ENCODE measurements around the gene CAP2. TPM values are rescaled to one million over a fixed set of nuclear protein-coding genes. Genes with fewer than 3 reads are reported as not detected.

CAP2 gene
- total and polyA plus RNA-seq, 9 of the 15 experiments (the other 6 are each of a cell fraction or from before 2014, with no cell fraction given): not detected

DNA sequence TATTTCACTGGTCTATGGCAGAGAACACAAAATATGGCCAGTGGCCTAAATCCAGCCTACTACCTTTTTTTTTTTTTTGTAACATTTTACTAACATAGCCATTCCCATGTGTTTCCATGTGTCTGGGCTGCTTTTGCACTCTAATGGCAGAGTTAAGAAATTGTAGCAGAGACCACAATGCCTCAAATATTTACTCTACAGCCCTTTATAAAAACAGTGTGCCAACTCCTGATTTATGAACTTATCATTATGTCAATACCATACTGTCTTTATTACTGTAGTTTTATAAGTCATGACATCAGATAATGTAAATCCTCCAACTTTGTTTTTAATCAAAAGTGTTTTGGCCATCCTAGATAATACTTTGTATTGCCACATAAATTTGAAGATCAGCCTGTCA, 27.4 kb upstream of the CAP2 start:
- ATAC-seq (no peak), FAIRE-seq (no peak), DNase-seq (ENCODE audit: extremely low read depth in 1 of 4, low spot score in 3 of 4) (no peak)
- TF ChIP-seq HIVEP1 (CRISPR knock-in tag; IDR thresholded peaks at IDR 0.05) (no peak), LCOR (CRISPR knock-in tag; IDR thresholded peaks at IDR 0.05) (no peak), TOE1 (IDR thresholded peaks at IDR 0.05; ENCODE audit: borderline replicate concordance) (no peak), TOE1 (CRISPR knock-in tag; IDR thresholded peaks at IDR 0.05; ENCODE audit: borderline replicate concordance, low read depth) (no peak), FOS (IDR thresholded peaks at IDR 0.05; ENCODE audit: extremely low read depth, insufficient read length) (no peak), NCOA4 (IDR thresholded peaks at IDR 0.05; ENCODE audit: partially characterized antibody) (no peak), MEF2A (IDR thresholded peaks at IDR 0.05; ENCODE audit: control insufficient read depth, low read depth, low read length) (no peak), ARHGAP35 (IDR thresholded peaks at IDR 0.05; ENCODE audit: partially characterized antibody) (no peak), MAFF (IDR thresholded peaks at IDR 0.05; ENCODE audit: low read length) (no peak)
- TF ChIP-seq, protein P1, sequence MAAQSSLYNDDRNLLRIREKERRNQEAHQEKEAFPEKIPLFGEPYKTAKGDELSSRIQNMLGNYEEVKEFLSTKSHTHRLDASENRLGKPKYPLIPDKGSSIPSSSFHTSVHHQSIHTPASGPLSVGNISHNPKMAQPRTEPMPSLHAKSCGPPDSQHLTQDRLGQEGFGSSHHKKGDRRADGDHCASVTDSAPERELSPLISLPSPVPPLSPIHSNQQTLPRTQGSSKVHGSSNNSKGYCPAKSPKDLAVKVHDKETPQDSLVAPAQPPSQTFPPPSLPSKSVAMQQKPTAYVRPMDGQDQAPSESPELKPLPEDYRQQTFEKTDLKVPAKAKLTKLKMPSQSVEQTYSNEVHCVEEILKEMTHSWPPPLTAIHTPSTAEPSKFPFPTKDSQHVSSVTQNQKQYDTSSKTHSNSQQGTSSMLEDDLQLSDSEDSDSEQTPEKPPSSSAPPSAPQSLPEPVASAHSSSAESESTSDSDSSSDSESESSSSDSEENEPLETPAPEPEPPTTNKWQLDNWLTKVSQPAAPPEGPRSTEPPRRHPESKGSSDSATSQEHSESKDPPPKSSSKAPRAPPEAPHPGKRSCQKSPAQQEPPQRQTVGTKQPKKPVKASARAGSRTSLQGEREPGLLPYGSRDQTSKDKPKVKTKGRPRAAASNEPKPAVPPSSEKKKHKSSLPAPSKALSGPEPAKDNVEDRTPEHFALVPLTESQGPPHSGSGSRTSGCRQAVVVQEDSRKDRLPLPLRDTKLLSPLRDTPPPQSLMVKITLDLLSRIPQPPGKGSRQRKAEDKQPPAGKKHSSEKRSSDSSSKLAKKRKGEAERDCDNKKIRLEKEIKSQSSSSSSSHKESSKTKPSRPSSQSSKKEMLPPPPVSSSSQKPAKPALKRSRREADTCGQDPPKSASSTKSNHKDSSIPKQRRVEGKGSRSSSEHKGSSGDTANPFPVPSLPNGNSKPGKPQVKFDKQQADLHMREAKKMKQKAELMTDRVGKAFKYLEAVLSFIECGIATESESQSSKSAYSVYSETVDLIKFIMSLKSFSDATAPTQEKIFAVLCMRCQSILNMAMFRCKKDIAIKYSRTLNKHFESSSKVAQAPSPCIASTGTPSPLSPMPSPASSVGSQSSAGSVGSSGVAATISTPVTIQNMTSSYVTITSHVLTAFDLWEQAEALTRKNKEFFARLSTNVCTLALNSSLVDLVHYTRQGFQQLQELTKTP (IDR thresholded peaks at IDR 0.05; ENCODE audit: low read depth in 1 of 2, partially characterized antibody in 2 of 2): no peak
- TF ChIP-seq, protein P2, sequence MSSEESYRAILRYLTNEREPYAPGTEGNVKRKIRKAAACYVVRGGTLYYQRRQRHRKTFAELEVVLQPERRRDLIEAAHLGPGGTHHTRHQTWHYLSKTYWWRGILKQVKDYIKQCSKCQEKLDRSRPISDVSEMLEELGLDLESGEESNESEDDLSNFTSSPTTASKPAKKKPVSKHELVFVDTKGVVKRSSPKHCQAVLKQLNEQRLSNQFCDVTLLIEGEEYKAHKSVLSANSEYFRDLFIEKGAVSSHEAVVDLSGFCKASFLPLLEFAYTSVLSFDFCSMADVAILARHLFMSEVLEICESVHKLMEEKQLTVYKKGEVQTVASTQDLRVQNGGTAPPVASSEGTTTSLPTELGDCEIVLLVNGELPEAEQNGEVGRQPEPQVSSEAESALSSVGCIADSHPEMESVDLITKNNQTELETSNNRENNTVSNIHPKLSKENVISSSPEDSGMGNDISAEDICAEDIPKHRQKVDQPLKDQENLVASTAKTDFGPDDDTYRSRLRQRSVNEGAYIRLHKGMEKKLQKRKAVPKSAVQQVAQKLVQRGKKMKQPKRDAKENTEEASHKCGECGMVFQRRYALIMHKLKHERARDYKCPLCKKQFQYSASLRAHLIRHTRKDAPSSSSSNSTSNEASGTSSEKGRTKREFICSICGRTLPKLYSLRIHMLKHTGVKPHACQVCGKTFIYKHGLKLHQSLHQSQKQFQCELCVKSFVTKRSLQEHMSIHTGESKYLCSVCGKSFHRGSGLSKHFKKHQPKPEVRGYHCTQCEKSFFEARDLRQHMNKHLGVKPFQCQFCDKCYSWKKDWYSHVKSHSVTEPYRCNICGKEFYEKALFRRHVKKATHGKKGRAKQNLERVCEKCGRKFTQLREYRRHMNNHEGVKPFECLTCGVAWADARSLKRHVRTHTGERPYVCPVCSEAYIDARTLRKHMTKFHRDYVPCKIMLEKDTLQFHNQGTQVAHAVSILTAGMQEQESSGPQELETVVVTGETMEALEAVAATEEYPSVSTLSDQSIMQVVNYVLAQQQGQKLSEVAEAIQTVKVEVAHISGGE (CRISPR knock-in tag; IDR thresholded peaks at IDR 0.05): no peak
- TF ChIP-seq, protein P3, sequence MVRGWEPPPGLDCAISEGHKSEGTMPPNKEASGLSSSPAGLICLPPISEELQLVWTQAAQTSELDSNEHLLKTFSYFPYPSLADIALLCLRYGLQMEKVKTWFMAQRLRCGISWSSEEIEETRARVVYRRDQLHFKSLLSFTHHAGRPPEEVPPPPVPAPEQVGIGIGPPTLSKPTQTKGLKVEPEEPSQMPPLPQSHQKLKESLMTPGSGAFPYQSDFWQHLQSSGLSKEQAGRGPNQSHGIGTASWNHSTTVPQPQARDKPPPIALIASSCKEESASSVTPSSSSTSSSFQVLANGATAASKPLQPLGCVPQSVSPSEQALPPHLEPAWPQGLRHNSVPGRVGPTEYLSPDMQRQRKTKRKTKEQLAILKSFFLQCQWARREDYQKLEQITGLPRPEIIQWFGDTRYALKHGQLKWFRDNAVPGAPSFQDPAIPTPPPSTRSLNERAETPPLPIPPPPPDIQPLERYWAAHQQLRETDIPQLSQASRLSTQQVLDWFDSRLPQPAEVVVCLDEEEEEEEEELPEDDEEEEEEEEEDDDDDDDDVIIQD (CRISPR knock-in tag; IDR thresholded peaks at IDR 0.05): no peak
- Histone ChIP-seq H3K9me3 (replicated peaks; ENCODE audit: control insufficient read depth, insufficient read depth, low read depth, low read length) (peaks cover 3% of the 10 kb centered on the region; the same call in 1 of the 2 replicates), H3K27me3 (ENCODE audit: control insufficient read depth in 2 of 2, insufficient read depth in 2 of 2, low read length in 2 of 2) (no peaks in the 10 kb centered on the region; a peak in 1 of 5 replicates), H4K20me1 (replicated peaks; ENCODE audit: control insufficient read depth, insufficient read depth, low read length) (no peaks in the 10 kb centered on the region), H3K9me1 (ENCODE audit: control insufficient read depth, insufficient read depth, low read length) (no peaks in the 10 kb centered on the region), H3K4me2 (ENCODE audit: insufficient read depth, low read length) (no peak overlapping the region), H3K79me2 (ENCODE audit: control insufficient read depth, insufficient read depth, low read length) (no peaks in the 10 kb centered on the region), H2AFZ (ENCODE audit: low read depth, low read length) (no peak overlapping the region), H3K36me3 (ENCODE audit: control insufficient read depth, insufficient read depth, low read length) (no peaks in the 10 kb centered on the region), H3K4me1 (replicated peaks in 1 of 2; ENCODE audit: control insufficient read depth in 2 of 2, insufficient read depth in 2 of 2, low read length in 2 of 2) (no peaks in the 10 kb centered on the region), H3K27ac (ENCODE audit: extremely low read depth, low read depth, low read length) (no peak overlapping the region), H3K9ac (ENCODE audit: insufficient read depth in 1 of 2, low read depth in 2 of 2, low read length in 2 of 2) (no peak overlapping the region), H3K4me3 (no peak overlapping the region)
- CTCF ChIA-PET (ENCODE audit: low intra/inter-chr PET ratio): no interaction called here
- POLR2A ChIA-PET: no interaction called here
- intact Hi-C loops (cut with micrococcal nuclease) (no loop called here), in situ Hi-C loops (cut with MboI) (no loop called here)
- no TSS peak for BruUV-seq (replicated peaks)
